NT2/D1 (cell line): ENCODE results near the gene IL3RA.

Source experiments
- SUZ12 ChIP-seq: IDR thresholded peaks from 2 replicates; pipeline ENCODE4 v1.6.1; 2011; ENCODE audit not compliant: insufficient read length, insufficient read depth; ENCODE audit errors: extremely low read depth
- YY1 ChIP-seq: IDR thresholded peaks from 2 replicates; pipeline ENCODE4 v1.6.1; 2011; ENCODE audit not compliant: insufficient read length, insufficient read depth

DNA sequence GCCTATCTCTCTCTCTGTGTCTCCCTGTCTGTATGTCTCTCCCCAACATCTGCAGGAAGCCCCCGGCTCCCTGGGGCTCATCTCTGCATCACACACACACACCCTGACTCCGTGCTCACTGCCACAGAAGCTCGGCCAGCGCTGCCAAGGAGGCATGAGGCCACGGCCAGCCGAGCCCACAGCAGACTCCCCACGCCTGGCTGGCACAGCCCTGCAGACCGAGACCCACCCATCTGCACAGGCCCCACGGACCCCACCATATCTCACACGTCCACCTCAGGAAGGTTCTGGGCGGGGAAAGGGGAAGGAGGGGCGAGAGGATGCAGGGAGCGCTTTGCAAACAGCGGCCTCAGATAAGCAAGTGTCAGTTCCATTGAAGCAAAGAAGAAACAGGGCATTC is 83.8 kb downstream of the IL3RA start:
- no peak for TF ChIP-seq YY1
- TF ChIP-seq SUZ12: no peak
